DLD1 (cell line): ENCODE results near the gene SOD3.

Experiments used
- in situ Hi-C: cut with HindIII; loops from 2 replicates; pipeline ENCODE4 v1.10.0; 2017; ENCODE audit warnings: low sequenced_read_pairs

Gene SOD3

GRCh38 chr4:24775032-24775605 is 20.3 kb upstream of the SOD3 start:
- in situ Hi-C loops, result no loop called here

- in situ Hi-C loops, result no loop called here
Measured at GRCh38 chr4:24775750-24776149, 19.6 kb upstream of the SOD3 start.

GRCh38 chr4:24777536-24778463 is 17.6 kb upstream of the SOD3 start:
- in situ Hi-C loops, result no loop called here

GRCh38 chr4:24778464-24779225 is 16.7 kb upstream of the SOD3 start:
- in situ Hi-C loops, result no loop called here

GRCh38 chr4:24780936-24781495 is 14.4 kb upstream of the SOD3 start:
- in situ Hi-C loops, result no loop called here

- in situ Hi-C loops, result no loop called here
Measured at GRCh38 chr4:24781999-24782745, 13.2 kb upstream of the SOD3 start.

- in situ Hi-C loops, result no loop called here
Measured at GRCh38 chr4:24783506-24783905, 11.9 kb upstream of the SOD3 start.

GRCh38 chr4:24791043-24791442 is 4.3 kb upstream of the SOD3 start:
- in situ Hi-C loops, result no loop called here

- in situ Hi-C loops, result no loop called here
Measured at GRCh38 chr4:24792552-24792951, 2.8 kb upstream of the SOD3 start.

GRCh38 chr4:24793219-24794005 is 2.0 kb upstream of the SOD3 start:
- in situ Hi-C loops, result no loop called here

- in situ Hi-C loops, result no loop called here
Measured at GRCh38 chr4:24794051-24794450, 1.3 kb upstream of the SOD3 start.

GRCh38 chr4:24794480-24794879 is 893 bp upstream of the SOD3 start:
- in situ Hi-C loops, result no loop called here

- in situ Hi-C loops, result no loop called here
Measured at GRCh38 chr4:24795666-24796381, 451 bp downstream of the SOD3 start.

GRCh38 chr4:24796620-24797019 is 1.2 kb downstream of the SOD3 start:
- in situ Hi-C loops, result no loop called here

- in situ Hi-C loops, result no loop called here
Measured at GRCh38 chr4:24798036-24798610, 2.8 kb downstream of the SOD3 start.

GRCh38 chr4:24799196-24799543 is 3.8 kb downstream of the SOD3 start:
- in situ Hi-C loops, result no loop called here

GRCh38 chr4:24799544-24800324 is 4.4 kb downstream of the SOD3 start:
- in situ Hi-C loops, result no loop called here

- in situ Hi-C loops, result no loop called here
Measured at GRCh38 chr4:24800325-24800895, 5.0 kb downstream of the SOD3 start.
